ENCODE measurements around the gene SAMD8. TPM values are rescaled to one million over a fixed set of nuclear protein-coding genes. Genes with fewer than 3 reads are reported as not detected.
"Not testable (repeated sequence)": the region's sequence is repeated elsewhere in the genome, so short reads cannot be mapped to it uniquely, and the experiment has no call there.

Gene SAMD8
- polyA plus RNA-seq, 6 donors from 2014 or later = 11.9 to 20.1 (median 15.6) TPM

GRCh38 chr10:75221492-75221891 lies 110.0 kb downstream of the SAMD8 start:
- ATAC-seq (ENCODE audit: low read depth in 2 of 2); H3K4me3 Mint-ChIP-seq; H3K27me3 Mint-ChIP-seq; H3K9me3 Mint-ChIP-seq; DNase-seq: not testable (repeated sequence)
- Mint-ChIP-seq H3K36me3 (peaks cover 18 to 22% of the 10 kb centered on the region in 2 donors), H3K27ac (peak overlapping the region in 1 of 6 donors; percentile 42), H3K4me1 (peaks cover 24 to 33% (median 25%) of the 10 kb centered on the region in 3 donors)

GRCh38 chr10:75223507-75223906 lies 112.1 kb downstream of the SAMD8 start:
- DNase-seq (no peak), ATAC-seq (ENCODE audit: low read depth in 2 of 2) (no peak)
- Mint-ChIP-seq H3K9me3 (no peaks in the 10 kb centered on the region), H3K27ac (peak overlapping the region in 3 of 6 donors; percentile 18 to 62 (median 44)), H3K27me3 (no peaks in the 10 kb centered on the region), H3K36me3 (peaks cover 18 to 21% of the 10 kb centered on the region in 2 donors), H3K4me1 (peaks cover 25 to 36% (median 28%) of the 10 kb centered on the region in 3 donors), H3K4me3 (no peak overlapping the region)

- Mint-ChIP-seq H3K4me1 (peaks cover 23 to 42% (median 42%) of the 10 kb centered on the region in 3 donors), H3K27ac (peak overlapping the region in 3 of 6 donors; percentile 44 to 83 (median 82)), H3K27me3 (no peaks in the 10 kb centered on the region), H3K4me3 (no peak overlapping the region), H3K36me3 (peaks cover 5 to 12% of the 10 kb centered on the region in 2 donors), H3K9me3 (no peaks in the 10 kb centered on the region)
- ATAC-seq (ENCODE audit: low read depth in 2 of 2) (no peak), DNase-seq (no peak)
Observed at GRCh38 chr10:75226095-75226494, 114.6 kb downstream of the SAMD8 start.

DNA sequence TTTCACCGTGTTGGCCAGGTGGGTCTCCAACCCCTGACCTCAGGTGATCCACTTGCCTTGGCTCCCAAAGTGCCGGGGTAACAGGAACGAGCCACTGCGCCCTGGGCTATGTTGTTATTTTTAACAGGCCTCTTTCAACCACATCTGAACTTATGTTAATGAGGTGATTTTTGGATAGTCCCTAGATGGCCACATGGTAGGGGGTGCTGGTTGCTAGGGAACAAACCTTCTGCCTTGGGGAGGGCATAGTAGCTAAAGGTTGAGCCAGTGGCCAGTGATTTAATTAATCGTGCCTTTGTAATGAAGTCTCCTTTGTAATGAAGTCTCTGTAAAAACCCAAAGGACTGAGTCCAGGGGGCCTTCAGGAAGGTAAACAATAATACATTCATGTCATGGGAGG lies 115.2 kb downstream of the SAMD8 start:
- Mint-ChIP-seq H3K36me3 (peaks cover 0 to 13% of the 10 kb centered on the region in 2 donors), H3K4me1 (peaks cover 23 to 42% (median 42%) of the 10 kb centered on the region in 3 donors), H3K4me3 (peak overlapping the region in 1 of 8 donors; percentile 37), H3K9me3 (no peaks in the 10 kb centered on the region), H3K27ac (peak overlapping the region in 5 of 6 donors; percentile 37 to 82 (median 78)), H3K27me3 (no peaks in the 10 kb centered on the region)
- DNase-seq = no peak
- no peak for ATAC-seq (ENCODE audit: low read depth in 2 of 2)

DNA sequence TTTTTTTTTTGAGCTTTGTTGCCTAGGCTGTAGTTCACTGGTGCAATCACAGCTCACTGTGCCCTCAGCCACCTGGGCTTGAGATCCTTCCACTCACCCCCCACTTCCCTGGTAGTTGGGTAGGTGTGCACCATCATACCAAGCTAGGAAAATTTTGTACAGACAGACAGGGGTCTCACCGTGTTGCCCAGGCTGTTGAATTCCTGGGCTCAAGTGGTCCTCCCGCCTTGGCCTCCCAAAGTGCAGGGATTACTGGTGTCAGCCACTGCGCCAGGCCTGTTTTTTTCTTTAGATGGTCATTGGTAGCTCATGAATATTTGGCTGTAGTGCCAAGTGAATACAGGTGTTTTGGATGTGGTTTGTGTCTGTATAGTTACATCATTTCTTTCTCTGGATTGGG lies 116.8 kb downstream of the SAMD8 start:
- DNase-seq (no peak), ATAC-seq (ENCODE audit: low read depth in 2 of 2) (no peak)
- Mint-ChIP-seq H3K4me1 (peaks cover 23 to 43% (median 42%) of the 10 kb centered on the region in 3 donors), H3K36me3 (peaks cover 0 to 10% of the 10 kb centered on the region in 2 donors), H3K4me3 (no peak overlapping the region), H3K27me3 (no peaks in the 10 kb centered on the region), H3K9me3 (no peaks in the 10 kb centered on the region), H3K27ac (peak overlapping the region in 4 of 6 donors; percentile 48 to 92 (median 76))

DNA sequence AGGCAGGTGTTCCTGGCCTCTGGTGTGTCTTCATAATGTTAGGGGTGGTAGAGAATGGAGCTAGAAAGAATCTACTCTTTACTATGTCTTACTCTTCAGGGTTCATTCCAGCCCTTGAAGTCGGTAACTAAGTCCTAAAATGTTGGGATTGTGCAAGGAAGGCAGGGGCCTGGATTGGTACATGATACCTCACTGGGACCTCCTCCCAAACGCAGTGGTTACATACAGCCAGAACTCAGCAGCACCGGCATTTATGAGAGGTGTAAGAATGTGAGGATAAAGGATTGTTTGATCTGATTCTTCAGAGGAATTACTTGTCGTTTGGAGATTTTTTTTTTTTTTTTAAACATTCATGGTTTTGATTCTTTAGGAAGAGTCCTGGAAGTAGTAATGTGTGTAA lies 117.4 kb downstream of the SAMD8 start:
- H3K4me1 Mint-ChIP-seq = peaks cover 26 to 44% (median 44%) of the 10 kb centered on the region in 3 donors
- no peak overlapping the region for H3K4me3 Mint-ChIP-seq
- H3K36me3 Mint-ChIP-seq = peaks cover 0 to 10% of the 10 kb centered on the region in 2 donors

DNA sequence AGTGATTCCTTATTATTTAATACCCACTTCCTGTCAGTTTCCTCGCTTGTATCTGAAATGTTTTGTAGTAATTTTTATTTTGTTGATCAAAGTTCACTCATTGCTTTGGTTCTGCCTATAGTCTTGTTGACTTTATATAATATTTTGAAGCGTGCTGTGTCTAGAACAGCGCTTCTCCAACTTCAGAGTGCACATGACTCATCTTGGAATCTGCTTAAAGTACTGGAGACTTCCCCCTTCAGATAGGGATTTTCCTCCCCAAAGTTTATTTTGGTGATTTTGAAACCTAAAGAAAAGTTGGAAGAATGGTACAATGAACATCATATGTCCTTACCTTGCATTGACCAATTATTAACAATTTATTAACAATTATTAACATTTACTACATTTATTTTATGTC lies 118.5 kb downstream of the SAMD8 start:
- Mint-ChIP-seq H3K4me3 (no peak overlapping the region), H3K4me1 (peaks cover 16 to 42% (median 32%) of the 10 kb centered on the region in 3 donors), H3K9me3 (no peaks in the 10 kb centered on the region), H3K27ac (peak overlapping the region in 3 of 6 donors; percentile 79 to 92 (median 80)), H3K27me3 (no peaks in the 10 kb centered on the region), H3K36me3 (peaks cover 0 to 10% of the 10 kb centered on the region in 2 donors)
- no peak for DNase-seq
- ATAC-seq (ENCODE audit: low read depth in 2 of 2) = no peak

More for the DNA sequence above, 117.4 kb downstream of the SAMD8 start:
- ATAC-seq (ENCODE audit: low read depth in 2 of 2) = no peak
- Mint-ChIP-seq H3K9me3 (no peaks in the 10 kb centered on the region), H3K27me3 (no peaks in the 10 kb centered on the region), H3K27ac (peak overlapping the region; percentile 30 to 92 (median 66))
- no peak for DNase-seq

GRCh38 chr10:75230600-75231038 lies 119.2 kb downstream of the SAMD8 start:
- peaks cover 12 to 39% (median 30%) of the 10 kb centered on the region in 3 donors for H3K4me1 Mint-ChIP-seq
- ATAC-seq (ENCODE audit: low read depth in 2 of 2) = peak; percentile 59 to 60

More at GRCh38 chr10:75230600-75231038, 119.2 kb downstream of the SAMD8 start:
- Mint-ChIP-seq H3K4me3 (peak overlapping the region in 2 of 8 donors; percentile 68 to 70), H3K27ac (peak overlapping the region; percentile 70 to 97 (median 94)), H3K27me3 (no peaks in the 10 kb centered on the region), H3K9me3 (no peaks in the 10 kb centered on the region), H3K36me3 (peaks cover 0 to 10% of the 10 kb centered on the region in 2 donors)
- peak; percentile 87 for DNase-seq

Other genes starting within 250 kb of the SAMD8 start
- gene VDAC2, start 99.1 kb downstream of the SAMD8 start, polyA plus RNA-seq (ENCODE audit: low read depth in 6 of 6) = 100 to 1,000 TPM; 137 to 212 (median 151) TPM
- gene COMTD1, start 124.3 kb downstream of the SAMD8 start, polyA plus RNA-seq (ENCODE audit: low read depth in 6 of 6) = 1 to 10 TPM; 3.1 to 7.0 (median 6.0) TPM

All from naive B cell (primary cell).